ENCODE results near the gene PRKAR2B. TPM values are rescaled to one million over a fixed set of nuclear protein-coding genes. Genes with fewer than 3 reads are reported as not detected.

The PRKAR2B gene
- total RNA-seq, 4 donors from 2014 or later, result 97.3 to 411 (median 236) TPM

DNA sequence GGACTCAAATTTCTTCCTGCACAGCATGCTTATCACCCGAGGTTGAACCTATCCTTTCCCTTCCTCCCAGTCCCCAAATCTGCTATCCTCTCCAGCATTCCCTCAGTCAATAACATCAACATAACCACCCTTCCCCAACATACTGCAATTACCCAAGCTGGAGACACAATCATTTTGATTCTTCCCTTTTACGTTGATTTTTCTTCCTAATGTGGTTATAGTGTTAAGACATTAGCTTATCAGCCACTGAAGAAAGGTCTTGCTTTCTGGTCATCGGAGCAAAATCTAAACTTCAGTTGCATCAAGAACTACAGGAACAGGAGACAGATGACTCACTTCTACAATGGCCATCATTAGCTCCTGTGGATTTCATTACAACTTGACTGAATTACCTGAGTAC, 120.8 kb downstream of the PRKAR2B start:
- no peak for DNase-seq (ENCODE audit: low spot score)
- TF ChIP-seq, protein P1, sequence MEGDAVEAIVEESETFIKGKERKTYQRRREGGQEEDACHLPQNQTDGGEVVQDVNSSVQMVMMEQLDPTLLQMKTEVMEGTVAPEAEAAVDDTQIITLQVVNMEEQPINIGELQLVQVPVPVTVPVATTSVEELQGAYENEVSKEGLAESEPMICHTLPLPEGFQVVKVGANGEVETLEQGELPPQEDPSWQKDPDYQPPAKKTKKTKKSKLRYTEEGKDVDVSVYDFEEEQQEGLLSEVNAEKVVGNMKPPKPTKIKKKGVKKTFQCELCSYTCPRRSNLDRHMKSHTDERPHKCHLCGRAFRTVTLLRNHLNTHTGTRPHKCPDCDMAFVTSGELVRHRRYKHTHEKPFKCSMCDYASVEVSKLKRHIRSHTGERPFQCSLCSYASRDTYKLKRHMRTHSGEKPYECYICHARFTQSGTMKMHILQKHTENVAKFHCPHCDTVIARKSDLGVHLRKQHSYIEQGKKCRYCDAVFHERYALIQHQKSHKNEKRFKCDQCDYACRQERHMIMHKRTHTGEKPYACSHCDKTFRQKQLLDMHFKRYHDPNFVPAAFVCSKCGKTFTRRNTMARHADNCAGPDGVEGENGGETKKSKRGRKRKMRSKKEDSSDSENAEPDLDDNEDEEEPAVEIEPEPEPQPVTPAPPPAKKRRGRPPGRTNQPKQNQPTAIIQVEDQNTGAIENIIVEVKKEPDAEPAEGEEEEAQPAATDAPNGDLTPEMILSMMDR (IDR thresholded peaks at IDR 0.05), result no peak
- ATAC-seq (ENCODE audit: low FRiP score), result no peak

DNA sequence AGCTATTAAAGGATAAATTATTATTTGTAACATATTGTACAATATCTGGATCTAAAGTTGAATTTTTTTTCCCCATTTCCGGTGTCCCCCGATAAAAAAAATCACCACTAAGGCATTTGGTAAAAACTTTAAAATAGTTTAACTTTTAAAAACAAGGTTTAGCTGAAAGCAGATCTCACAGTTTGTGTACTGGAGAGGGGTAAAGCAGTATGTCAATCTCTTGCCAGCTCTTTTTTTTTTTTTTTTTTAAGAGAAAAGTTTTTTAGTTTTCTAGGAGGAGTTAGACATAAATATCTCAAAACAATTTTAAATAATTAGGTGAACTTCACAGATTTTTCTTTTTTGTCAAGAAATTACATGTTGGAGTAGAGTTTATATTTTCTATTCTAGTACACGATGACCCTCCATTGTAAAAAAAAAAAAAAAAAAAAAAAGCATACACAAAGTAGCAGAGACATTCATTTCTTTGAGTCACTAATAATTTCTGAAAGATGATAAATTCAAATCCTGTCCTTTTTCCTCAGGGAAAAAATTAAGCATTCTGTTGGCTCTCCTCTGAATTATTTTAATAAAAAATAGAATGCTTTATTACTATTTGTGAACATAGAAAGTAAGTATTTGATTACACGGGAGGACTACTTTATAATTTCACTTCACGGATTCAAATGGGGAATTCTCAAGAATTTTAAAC, 122.4 kb downstream of the PRKAR2B start:
- DNase-seq (ENCODE audit: low spot score), result no peak
- no peak for ATAC-seq (ENCODE audit: low FRiP score)
- TF ChIP-seq, protein P1 (IDR thresholded peaks at IDR 0.05), result no peak

DNA sequence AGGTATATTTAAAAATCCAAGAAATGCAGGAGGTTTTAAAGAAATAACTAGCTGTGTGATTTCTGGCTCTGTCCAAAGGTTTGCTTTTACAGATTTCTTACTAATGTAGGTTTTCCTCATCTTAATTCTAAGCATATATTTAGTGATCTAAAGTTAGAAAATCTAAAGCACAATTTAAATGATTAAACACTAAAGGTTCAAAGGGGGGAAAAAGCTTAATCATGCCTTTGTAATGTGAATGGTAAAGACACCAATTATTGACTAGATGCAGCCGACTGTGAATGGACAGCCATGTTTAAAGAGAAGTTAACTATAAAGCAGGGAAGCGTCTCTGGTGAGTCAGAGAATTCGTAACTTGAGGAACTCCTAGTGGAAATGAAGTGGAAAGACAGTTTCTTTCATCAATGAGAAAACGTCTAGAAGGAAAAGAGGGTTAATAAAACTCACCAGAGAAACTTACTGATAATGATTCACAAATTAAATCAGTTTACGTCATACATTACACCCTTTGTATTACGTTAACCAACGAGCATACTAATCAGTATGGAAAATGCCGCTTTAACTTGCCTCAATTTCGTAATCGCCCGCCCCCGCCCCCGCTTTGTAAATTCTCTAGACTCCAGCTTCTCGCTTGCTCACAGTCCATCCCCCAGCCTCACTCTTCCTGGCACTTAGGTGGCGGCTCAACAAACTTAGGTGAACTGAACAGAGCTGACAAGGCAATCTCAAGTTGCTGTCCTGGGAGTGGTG, 123.2 kb downstream of the PRKAR2B start:
- TF ChIP-seq, protein P1 (IDR thresholded peaks at IDR 0.05), result peak in 1 of 3 donors; percentile 58
- DNase-seq (ENCODE audit: low spot score), result peak; percentile 54
- ATAC-seq (ENCODE audit: low FRiP score), result peak; percentile 46

DNA sequence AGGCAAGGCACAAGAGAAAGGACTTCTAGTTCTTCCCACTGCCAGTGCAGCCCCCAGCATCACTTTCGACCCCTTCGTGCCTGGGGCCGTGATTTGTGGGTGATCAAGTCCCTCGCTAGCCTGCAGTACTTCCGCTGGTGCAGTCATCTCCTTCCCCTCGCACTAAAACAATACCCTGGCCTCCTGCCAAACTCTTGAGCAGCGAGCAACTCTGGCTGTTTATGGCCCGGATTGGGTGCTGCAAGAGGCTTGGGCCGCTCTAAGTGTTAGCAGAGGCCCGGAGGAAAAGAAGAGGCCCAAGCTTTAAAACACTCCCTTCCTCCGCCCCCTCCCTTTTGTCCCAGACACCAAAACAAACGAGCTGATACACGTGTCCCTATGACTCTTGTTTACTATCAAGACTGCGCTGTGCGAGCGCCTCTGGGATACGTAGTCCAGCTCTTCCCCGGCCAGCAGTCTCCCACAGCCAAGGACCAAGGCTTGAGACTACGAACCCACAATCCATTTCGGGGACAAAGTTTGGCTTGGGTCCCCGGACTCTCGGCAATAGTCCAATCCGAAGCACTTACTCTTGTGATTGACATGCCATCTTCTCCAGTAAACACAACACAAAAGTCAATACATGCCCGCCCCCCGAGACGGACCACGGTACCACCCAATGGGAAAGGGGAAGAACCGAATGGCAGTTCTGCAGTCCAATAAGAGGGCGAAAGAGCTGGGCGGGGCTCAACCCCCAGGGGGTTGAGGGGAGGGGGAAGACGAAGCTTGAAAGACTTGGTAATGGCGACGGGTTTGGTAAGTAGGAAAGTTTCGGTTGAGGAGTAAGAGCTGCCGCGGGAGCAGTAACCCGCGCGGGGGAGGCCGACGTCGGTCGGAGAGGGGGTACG, 124.0 kb downstream of the PRKAR2B start, which contains the start of gene HBP1:
Gene HBP1, plus strand, starts transcription at position 771 of the 887 bp plus-strand sequence. CDS start 10,891 bp downstream, outside the sequence.
- TF ChIP-seq, protein P1 (IDR thresholded peaks at IDR 0.05), result no peak
- ATAC-seq (ENCODE audit: low FRiP score), result peak; percentile 93

DNA sequence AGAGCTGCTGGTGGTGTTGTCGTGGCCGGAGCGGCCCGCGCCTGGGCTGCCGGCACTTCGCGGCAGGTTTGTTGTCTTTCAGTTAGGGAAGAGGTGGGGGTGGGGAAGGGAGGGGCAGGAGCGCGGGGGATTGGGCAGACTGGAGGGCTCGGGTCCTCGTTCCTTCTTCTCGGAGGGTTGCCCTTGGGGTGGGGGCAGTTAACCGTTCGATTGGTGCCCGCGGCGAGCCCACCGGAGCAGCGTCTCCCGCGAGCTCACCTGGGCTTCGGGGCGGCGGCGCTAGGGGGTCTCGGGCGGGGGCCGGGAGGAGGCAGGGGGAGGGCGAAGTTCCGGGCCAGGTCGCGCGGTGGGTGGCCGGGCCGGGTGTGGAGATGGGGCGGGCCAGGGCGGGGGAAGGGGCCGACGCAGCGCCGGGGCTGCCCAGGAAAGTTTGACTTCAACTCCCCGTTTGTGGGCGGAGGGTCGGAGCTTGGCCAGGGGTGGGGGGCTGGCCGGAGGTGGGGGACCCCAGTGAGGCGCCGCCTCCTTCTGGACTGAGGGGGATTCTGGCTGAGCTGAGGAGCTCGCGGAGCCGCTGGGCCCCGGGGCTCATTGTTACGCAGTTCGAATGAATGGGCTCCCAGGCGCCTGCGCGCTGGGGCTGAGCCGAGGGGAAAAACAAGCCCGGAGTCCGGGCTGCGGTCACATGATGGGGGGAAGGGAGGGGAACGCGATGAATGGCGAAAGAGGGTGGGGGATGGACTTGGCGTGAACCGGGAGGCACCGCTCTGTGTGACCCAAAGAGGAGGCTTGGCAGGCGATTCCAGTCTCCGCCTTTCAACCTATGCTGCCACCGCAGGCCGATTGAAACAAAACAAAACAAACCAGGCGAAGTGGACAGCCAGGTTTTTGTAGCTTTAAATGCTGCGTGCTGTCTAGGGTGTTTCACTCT, 124.9 kb downstream of the PRKAR2B start:
- TF ChIP-seq, protein P1 (IDR thresholded peaks at IDR 0.05), result no peak
- ATAC-seq (ENCODE audit: low FRiP score), result peak; percentile 73
- DNase-seq (ENCODE audit: low spot score), result peak; percentile 94

More for the DNA sequence above, 124.0 kb downstream of the PRKAR2B start, which contains the start of gene HBP1:
- DNase-seq (ENCODE audit: low spot score), result peak; percentile 93

Data from omental fat pad (tissue), 4 donors.